ENCODE results near the gene PTPN18.
"Not testable (repeated sequence)": the region's sequence is repeated elsewhere in the genome, so short reads cannot be mapped to it uniquely, and the experiment has no call there.

The PTPN18 gene, protein sequence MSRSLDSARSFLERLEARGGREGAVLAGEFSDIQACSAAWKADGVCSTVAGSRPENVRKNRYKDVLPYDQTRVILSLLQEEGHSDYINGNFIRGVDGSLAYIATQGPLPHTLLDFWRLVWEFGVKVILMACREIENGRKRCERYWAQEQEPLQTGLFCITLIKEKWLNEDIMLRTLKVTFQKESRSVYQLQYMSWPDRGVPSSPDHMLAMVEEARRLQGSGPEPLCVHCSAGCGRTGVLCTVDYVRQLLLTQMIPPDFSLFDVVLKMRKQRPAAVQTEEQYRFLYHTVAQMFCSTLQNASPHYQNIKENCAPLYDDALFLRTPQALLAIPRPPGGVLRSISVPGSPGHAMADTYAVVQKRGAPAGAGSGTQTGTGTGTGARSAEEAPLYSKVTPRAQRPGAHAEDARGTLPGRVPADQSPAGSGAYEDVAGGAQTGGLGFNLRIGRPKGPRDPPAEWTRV

DNA sequence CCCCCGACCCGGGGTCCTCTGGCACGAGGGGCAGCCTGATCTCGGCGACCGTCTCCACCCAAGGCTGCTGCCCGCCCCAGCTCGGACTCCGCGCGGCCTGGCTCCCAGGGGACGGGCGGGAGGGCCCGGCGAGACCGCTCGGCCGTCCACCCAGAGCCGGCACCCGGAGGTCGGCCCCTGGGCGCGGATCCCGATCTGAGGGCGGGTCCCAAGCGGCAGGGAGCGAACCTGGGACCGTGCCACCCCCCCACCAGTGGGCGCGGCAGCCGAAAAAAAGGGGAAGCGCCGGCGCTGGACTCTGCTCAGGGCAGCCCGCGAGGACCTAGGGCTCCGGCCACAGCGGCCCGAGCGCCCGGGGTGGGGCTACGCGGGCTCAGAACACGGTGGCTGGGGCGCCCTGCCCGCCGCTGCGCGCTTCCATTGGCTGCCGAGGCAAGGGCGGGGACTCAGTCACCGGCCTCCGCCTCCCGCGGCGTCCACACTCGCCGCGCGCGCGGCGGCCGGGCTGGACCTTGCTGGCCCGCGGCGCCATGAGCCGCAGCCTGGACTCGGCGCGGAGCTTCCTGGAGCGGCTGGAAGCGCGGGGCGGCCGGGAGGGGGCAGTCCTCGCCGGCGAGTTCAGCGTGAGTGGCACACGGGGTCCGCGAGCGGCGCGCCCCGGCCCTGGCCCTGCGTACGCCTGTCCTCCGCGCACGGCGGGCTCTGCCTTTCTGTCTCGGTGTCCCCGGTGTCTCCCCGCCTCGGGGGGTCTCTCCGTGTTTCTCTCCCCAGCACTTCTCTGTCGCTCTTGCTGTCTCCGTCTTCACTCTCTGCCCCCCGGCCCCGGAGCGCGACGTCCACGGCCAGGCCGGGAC, at the start of gene PTPN18:
Gene PTPN18, plus strand, starts transcription at position 479 of the 854 bp plus-strand sequence. Its CDS starts 52 bp downstream, at position 531.
- DNase-seq (ENCODE audit: low spot score), result peak; percentile 90

DNA sequence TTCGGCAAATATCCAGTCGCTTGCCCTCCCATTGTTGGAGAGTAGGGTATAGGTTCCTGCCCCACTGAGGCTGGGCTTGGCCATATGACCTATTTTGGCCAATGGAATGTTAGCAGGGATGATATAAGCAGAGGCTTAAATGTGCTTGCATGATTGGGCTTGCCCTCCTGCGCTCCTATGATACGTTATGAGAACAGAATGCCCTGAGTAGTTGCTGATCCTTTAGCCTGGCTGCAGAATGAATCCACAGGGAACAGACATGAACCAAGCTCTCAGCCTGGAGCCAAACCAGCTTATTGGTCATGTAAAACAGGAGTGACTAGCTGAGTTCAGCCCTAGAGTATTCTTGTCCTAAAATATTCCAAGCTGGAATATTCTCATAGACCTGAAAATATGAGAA, 48.0 kb upstream of the PTPN18 start:
- no peak for DNase-seq (ENCODE audit: low spot score)

DNA sequence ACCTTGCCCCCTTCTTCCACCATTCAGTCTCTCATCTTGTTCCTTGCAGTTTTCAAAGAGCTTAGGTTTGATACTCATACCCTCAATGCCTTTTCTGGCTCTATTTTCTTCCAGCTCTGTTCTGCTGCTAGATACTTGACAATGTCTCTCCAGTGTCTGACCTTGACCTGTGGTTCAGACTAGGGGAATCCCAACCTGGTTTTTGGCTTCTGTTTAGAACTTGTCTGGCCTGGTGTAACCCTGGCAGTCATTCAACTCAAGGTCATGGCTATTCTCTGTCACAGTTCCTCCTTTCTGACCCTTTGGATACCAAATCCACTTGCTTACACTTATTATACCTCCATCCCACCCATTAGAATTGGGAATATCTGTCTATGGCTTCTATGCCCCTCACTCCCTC, 45.0 kb upstream of the PTPN18 start:
- DNase-seq (ENCODE audit: low spot score), result no peak

DNA sequence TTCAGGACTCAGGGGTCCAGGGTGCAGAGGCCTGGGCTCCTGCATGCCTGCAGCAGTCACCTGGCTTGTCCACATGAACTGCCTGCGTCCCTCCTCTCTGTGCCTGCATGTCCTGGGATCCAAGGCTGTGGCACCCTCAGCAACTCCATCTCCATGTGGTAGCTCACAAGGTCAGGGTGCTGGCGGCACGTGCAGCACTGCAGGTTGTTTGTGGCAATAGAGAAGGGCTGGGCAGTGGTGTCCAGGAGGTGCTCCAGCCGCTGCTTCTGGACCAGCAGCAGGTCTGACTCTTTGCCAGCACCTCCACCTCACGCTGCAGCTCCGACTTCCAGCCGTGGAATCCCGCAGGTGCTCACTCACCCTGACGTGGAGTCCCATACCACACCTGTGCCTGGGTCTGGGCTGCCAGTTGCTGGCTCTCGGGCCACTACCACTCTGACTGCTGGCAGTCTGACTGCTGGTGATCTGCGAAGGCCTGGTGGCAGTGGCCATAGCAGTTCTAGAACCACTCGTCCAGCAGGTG, 42.0 kb upstream of the PTPN18 start:
- no peak for DNase-seq (ENCODE audit: low spot score)

DNA sequence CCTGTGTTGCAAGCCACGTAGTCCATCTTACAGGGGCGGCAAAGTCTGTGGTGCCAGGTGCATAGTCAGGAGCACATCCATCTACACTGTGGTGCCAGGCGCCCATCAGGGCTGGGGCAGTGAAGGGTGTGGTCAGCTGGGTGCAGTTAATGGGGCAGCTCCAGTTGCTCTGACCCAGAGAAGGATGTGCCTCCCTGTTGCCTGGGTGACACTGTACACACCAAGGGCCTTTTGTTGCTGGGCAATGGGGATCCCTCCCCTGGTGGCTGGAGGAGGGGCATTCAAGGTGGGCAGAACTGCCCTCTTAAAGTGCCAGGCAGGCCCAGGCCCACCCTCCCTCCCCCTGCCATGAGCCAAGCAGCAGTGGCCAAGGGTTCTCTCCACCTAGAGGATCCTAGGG, 41.5 kb upstream of the PTPN18 start:
- DNase-seq (ENCODE audit: low spot score), result no peak

DNA sequence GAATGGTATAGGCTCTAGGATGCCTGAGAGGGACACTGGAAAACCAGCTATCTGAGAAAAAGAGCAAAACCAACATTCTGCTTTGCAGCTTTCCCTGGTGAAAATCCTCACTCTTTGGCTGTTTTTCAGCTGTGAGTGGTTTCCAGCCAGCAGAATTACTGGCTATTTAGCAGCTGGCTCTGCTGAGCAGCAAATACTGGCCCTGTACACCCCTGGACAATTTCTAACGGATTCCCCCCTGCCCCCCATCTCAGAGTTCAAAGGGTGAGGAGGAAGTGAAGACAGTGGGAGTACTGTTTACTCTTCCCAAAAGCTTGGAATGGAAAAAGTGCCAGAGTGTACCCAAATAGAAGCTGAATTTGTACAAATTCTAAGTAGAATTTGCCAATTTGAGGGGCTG, 39.3 kb upstream of the PTPN18 start:
- DNase-seq (ENCODE audit: low spot score), result no peak

DNA sequence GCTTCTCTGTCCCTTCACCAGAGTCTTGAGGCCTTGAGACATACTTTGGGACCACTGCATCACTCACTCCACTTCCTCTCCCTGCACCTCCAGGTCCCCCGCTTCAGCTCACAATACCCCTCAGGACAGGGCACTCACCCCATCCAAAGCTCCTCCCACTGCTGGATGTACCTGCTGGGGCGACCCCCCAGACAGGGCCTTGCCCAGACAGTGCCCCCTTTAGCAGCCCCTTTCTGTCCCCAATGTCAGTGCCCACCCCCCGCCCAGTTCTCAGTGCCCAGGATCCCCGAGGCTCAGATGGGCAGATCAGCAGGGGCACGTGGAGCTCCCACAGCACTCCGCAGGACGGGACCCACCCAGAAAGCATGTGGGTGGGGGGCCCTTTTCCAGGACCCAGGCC, 37.0 kb upstream of the PTPN18 start:
- DNase-seq (ENCODE audit: low spot score), result no peak

DNA sequence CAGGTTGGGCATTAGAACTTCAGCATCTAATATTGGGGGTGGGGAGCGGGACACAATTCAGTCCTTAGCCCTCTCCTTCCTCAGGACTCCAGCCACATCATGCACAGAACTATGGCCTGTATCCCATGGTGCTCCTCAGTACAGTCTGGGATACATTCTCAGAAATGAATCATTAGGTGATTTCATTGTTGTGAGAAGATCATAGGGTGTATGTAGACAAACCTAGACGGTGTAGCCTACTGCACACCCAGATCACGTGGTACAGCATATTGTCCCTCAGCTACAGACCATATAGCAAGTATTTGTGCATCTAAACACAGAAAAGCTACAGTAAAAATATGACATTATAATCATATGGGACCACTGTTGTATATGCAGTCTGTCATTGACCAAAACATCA, 36.3 kb upstream of the PTPN18 start:
- DNase-seq (ENCODE audit: low spot score), result no peak

DNA sequence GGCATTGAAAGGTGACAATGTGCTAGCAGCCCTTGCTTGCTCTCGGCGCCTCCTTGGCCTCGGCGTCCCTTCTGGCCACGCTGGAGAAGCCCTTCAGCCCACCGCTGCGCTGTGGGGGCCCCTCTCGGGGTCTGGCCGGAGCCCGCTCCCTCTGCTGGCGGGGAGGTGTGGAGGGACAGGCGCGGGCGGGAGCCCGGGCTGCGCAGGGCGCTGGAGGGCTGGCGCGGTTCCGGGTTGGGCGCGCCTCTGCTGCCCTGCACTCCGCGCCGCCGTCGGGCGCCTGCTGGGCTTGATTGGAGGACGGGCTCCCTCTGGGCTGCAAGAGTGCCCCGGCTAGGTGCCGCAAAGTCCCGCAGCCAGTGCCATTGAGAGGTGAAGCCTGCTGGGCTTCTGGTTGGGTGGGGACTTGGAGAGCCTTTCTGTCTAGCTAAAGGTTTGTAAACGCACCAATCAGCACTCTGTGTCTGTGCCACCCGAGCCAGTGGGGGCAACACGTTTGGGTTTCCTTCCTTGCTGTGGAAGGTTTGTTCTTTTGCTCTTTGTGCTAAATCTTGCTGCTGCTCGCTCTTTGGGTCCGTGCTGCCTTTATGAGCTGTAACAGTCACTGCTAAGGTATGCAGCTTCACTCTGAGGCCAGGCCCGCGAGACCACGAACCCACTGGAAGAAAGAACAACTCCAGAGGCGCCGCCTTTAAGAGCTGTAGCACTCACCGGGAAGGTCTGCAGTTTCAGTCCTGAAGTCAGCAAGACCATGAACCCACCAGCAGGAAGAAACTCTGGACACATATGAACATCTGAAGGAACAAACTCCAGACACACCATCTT, 27.9 kb upstream of the PTPN18 start:
- DNase-seq (ENCODE audit: low spot score), result no peak

DNA sequence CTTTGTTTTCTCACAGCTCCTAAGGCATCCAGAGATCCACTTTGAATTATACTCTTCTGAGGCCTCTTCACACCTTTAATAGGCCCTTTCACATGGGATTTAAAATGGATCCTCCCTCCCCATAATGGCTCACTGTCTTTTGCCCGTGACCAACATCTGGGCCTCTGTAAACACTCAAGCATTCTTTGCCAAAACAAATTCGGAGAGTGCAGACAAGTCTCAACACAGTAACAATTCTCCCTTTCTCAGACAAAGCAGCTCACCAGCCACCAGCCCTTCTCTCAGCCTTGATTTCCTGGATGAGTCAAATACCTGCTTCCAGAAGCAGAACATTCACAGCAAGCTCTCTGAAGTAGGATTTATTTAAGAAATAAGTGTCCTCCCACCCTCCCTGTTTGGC, 27.1 kb upstream of the PTPN18 start:
- DNase-seq (ENCODE audit: low spot score), result no peak

DNA sequence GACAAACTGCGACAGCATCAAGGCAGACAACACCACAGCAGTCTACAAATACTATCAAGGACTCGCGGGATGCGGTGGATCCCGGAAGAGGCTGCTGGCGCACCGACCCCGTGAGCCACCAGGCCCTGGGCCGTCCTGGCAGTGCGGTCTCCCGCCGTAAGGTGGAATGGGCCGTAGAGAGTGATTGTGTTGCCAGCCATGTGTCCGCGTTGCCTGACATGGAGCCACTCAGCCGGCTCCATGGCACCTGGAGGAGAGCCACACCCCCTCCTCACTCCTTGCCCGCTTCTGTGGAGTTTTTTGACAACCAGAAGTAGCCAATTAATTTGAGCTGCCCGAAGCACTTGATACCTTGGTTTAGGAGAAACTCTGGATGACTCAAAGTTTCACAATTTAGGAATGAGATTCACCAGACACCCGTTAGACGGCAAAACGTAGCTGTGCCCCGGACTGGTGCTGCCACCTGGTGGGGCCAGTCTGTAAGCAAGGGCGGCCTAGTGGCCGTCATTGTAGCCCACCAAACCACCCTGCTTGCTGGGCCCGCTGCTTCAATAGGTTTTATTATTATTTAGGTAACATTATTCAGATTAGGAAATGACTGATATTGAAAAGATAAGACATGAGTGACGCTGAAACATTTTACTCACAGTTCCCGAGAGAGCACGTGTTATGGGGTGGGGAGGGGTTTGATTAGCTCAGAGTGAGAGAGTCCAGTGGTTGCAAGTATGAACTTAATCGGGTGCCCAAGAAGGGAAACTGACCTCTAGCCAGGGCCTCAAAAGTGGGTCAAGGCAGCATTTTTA, 23.4 kb upstream of the PTPN18 start:
- peak; percentile 81 for DNase-seq (ENCODE audit: low spot score)

DNA sequence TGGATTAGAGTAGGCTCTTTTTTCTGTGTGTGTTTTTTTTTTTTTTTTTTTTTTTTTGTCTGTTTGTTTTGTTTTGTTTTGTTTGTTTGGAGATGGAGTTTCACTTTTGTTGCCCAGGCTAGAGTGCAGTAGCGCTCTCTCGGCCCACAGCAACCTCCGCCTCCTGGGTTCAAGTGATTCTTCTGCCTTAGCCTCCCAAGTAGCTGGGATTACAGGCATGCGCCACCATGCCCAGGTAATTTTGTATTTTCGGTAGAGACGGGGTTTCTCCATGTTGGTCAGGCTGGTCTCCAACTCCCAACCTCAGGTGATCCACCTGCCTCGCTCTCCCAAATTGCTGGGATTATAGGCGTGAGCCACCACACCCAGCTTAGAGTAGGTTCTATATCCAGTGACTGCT, 22.6 kb upstream of the PTPN18 start:
- not testable (repeated sequence) for DNase-seq (ENCODE audit: low spot score)

DNA sequence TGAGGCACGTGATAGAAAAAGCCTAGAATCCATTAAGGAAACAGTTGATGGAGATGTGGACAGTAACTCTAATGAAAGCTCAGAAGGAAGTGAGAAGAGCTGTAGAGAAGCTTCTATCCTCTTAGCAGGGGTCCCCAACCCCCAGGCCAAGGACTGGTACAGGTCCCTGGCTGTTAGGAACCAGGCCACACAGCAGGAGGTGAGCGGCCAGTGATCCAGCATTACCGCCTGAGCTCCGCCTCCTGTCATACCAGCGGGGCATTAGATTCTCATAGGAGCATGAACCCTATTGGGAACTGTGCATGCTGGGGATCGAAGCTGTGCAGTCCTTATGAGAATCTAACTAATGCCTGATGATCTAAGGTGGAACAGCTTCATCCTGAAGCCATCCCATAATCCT, 21.8 kb upstream of the PTPN18 start:
- no peak for DNase-seq (ENCODE audit: low spot score)

DNA sequence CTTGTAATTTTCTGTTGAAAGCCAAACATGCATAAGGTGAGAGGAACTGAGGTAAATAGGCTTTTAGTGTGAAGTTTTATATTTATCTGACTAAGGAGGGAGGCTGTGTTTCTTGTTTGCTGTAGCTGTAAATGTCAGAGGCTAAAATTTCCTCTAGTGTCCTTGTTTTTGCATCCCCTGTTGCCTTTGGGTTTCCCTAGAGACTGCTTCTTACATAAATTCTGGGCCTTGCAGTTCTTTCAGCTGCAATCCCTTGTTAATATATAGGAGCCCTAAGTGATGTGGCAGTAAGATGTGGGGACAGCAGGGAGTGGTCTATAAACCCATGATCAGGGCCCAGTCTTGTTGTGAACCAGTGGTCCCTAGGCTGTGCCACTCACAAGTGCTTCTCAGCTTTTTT, 20.6 kb upstream of the PTPN18 start:
- DNase-seq (ENCODE audit: low spot score), result no peak

DNA sequence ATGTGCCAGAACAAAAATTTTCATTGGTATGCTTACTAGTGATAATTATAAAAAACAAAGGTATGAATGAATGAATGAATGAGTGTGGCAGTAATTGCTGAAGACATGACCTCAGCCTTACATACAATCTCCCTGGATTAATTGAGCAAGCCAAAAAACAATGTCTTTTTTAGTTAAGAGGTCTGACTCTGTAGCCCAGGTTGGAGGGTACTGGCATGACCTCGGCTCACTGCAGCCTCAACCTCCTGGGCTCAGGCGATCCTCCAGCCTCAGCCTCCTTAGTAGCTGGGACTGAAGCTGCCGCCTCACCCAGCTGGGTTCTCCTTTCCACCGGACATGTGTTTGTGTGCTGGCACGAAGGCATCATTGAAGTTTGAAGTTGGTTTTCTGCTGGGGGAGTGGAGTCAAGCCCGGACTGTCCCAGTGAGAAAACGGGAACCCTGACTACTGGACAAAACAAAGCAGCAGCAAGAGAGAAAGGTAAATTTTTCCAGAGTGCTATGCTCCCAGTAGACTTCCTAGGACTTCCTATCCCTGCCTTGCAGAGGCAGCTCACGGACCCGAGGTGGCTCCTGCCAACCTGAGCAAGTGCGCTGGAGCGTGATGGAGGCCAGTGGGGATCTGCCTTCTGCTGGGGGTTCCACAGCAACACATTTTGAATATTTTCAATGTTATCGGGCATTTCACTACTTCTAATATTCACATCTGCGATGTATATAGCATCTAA, 19.5 kb upstream of the PTPN18 start:
- no peak for DNase-seq (ENCODE audit: low spot score)

DNA sequence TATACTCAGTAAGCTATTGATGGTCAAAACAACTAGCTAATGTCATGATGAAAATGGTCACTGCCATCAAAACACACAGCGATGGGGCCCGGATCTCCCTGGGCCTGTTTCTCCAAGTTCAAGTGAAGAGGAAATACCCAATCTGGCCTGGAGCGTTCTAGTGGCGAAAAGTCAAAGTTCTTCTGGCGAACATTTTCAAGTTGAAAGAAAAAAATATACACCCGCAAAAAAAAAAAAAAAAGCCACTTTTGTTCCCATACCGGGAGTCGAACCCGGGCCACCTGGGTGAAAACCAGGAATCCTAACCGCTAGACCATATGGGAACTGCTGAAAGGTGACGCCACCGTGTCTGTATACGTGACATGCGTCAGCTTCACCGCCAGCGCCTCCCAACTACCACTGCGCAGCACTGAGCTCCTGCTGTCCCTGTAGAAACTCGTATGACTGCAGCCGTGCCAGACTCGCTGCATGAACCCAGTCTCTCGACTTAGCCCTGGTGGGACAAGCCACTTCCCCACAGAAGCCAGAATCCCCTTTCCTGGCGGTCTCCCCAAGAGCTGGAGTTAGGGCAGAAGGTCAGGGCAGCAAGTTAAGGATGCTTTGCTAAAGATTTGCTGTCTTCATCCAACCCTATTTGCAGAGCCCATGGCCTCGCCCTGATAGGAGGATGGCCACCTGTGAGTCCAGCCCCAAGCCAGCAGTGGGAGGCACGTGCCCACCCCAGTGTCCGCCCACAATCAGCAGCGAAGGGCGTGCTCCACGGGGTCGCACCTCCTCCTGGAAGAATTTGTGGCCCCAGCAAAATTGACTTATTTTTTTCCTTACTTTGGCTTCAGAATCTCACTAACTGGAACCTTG, 18.8 kb upstream of the PTPN18 start:
- DNase-seq (ENCODE audit: low spot score), result peak; percentile 82

DNA sequence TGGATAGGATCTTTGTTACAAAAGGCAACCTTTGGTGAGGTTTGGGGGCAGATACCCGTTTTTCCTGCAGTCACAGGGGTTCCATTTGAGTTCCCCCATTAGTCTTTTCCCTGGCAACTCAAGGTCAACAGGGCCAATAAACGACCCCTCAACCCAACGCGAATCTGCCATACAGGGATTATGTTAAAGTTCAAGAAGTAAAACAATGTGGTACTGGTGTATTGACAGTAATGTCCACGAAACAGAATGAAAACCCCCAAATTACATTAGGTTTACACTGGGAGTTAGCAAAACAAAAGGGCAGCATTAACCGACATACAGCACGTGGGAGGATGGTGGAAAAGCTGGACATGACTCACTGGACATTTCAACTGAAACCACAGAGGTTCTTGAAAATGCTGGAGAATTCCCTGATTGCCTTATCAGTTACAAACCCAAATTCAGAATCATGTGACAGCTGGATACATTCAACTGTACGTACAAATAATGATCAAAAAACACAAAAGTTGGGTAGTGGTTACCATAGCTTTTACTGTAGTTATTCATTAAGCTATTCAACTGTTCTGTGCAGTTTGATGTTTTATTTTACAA, 18.0 kb upstream of the PTPN18 start:
- no peak for DNase-seq (ENCODE audit: low spot score)

DNA sequence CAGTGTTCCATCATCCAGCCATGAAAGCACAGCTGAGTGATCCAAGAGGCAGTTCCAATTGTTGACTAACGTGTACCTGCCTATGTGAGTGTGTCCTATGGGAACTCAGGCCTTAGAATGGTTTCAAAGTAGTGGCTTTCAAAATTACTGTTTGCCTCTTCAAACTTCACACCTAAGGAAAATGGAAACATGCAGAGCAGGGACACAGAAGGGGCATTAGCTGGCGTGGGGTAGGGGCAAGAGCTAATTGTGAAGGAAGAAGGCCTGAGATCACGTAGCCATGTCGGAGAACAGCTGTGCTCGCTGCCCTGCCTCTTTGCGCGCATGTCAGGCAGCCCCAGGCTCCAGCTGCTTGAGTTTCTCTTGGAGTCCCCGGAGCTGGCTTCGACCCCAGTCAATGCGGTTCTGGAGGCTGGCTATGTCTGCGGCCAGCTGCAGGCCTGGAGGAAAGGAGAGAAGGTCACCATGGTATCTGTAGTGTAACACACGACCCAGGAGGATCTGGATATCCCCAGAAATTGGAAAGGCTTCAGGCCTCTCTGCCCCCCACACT, 17.0 kb upstream of the PTPN18 start:
- DNase-seq (ENCODE audit: low spot score), result no peak
